Loucy (cell line): ENCODE results near the gene TADA3.

Experiments
- H2AFZ ChIP-seq: fragments of 200-600 bp; sonication (generic); 2 replicates; pipeline ENCODE4 v1.6.0; 2016; ENCODE audit warnings: antibody characterized with exemption, mild to moderate bottlenecking, low read length, moderate library complexity
- H3F3A ChIP-seq: fragments of 200-600 bp; 2 replicates; pipeline ENCODE4 v1.6.0; 2016; ENCODE audit warnings: antibody characterized with exemption, low read depth, mild to moderate bottlenecking
- H3K27me3 ChIP-seq: fragments of 200-600 bp; sonication (generic); 2 replicates; pipeline ENCODE4 v1.6.1; 2014; ENCODE audit warnings: low read length, mild to moderate bottlenecking; ENCODE audit not compliant: insufficient read depth, poor library complexity, severe bottlenecking
- H3K36me3 ChIP-seq: fragments of 200-600 bp; sonication (generic); 2 replicates; pipeline ENCODE4 v1.6.1; 2016; ENCODE audit warnings: low read length; ENCODE audit not compliant: insufficient read depth
- H3K4me1 ChIP-seq: fragments of 200-600 bp; sonication (generic); 2 replicates; pipeline ENCODE4 v1.5.1; 2014; ENCODE audit warnings: low read length, mild to moderate bottlenecking; ENCODE audit not compliant: insufficient read depth, poor library complexity, severe bottlenecking
- H3K4me2 ChIP-seq: fragments of 200-600 bp; sonication (generic); 2 replicates; pipeline ENCODE4 v1.6.0; 2014; ENCODE audit warnings: antibody characterized with exemption, low read length, low read depth, mild to moderate bottlenecking; ENCODE audit not compliant: poor library complexity, severe bottlenecking
- H3K4me3 ChIP-seq: fragments of 200-600 bp; sonication (generic); 2 replicates; pipeline ENCODE4 v1.5.1; 2014; ENCODE audit warnings: low read length, mild to moderate bottlenecking, mixed read lengths; ENCODE audit not compliant: poor library complexity, severe bottlenecking
- H3K79me2 ChIP-seq: fragments of 200-600 bp; sonication (generic); 2 replicates; pipeline ENCODE4 v1.6.1; 2014; ENCODE audit warnings: low read length; ENCODE audit not compliant: insufficient read depth
- H3K9ac ChIP-seq: fragments of 200-600 bp; sonication (generic); 2 replicates; pipeline ENCODE4 v1.6.0; 2014; ENCODE audit warnings: mild to moderate bottlenecking, low read depth, low read length, moderate library complexity; ENCODE audit not compliant: poor library complexity, severe bottlenecking
- H3K9me2 ChIP-seq: fragments of 200-600 bp; sonication (generic); replicated peaks from 2 replicates; pipeline ENCODE4 v1.6.1; 2016; ENCODE audit warnings: low read depth, low read length, mixed read lengths
- H3K9me3 ChIP-seq: fragments of 200-600 bp; sonication (generic); 2 replicates; pipeline ENCODE4 v1.6.1; 2014; ENCODE audit warnings: mild to moderate bottlenecking, antibody characterized with exemption, low read length, low read depth; ENCODE audit not compliant: insufficient read depth
- H4K20me1 ChIP-seq: fragments of 200-600 bp; sonication (generic); 2 replicates; pipeline ENCODE4 v1.6.0; 2014; ENCODE audit warnings: antibody characterized with exemption, low read length, mild to moderate bottlenecking; ENCODE audit not compliant: insufficient read depth, poor library complexity, severe bottlenecking
- EZH2phosphoT487 ChIP-seq: fragments of 200-600 bp; IDR thresholded peaks from 2 replicates; pipeline ENCODE4 v1.6.1; 2018; ENCODE audit warnings: antibody characterized with exemption, mild to moderate bottlenecking, moderate library complexity, borderline replicate concordance
- TF ChIP-seq, protein P1 (sequence below): fragments of 200-600 bp; sonication (generic); conservative IDR thresholded peaks from 2 replicates; pipeline ENCODE4 v1.5.1; 2014; ENCODE audit warnings: mild to moderate bottlenecking, antibody characterized with exemption, low read length

TADA3 gene

DNA sequence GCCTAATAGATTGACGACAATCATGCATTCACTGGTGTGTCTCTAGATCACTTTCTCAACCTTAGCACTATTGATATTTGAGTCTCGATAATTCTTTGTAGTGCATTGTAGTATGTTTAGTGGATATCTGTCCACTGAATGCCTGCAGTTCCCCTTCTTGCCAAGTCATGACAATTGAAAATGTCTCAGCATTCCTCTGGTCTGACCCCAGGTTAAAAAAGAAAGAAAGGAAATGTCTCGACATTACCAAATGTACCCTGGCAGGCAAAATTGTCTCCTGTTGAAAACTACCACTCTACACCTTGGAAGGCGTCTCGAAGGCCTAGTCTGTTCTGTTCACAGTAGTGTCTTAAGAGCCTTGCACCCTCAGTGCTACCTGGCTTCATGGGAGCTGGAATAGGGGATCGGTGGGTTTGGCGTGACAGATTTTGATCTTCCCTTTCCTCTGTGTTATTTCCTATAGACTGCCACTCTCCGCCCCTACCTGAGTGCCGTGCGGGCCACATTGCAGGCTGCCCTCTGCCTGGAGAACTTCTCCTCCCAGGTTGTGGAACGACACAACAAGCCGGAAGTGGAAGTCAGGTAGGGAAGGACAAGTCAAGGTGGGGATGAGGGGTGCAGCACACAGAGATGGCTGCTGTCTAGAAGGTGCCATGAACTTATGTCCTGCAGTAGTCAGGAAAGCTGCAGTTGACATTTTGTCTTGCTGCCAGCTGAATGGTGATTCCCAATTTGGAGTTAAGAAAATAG lies 5.1 kb upstream of the TADA3 start:
- no peaks in the 10 kb centered on the region for H3F3A ChIP-seq
- no peaks in the 10 kb centered on the region for H3K9me3 ChIP-seq
- peaks cover 24% of the 10 kb centered on the region for H4K20me1 ChIP-seq
- TF ChIP-seq, protein P1, sequence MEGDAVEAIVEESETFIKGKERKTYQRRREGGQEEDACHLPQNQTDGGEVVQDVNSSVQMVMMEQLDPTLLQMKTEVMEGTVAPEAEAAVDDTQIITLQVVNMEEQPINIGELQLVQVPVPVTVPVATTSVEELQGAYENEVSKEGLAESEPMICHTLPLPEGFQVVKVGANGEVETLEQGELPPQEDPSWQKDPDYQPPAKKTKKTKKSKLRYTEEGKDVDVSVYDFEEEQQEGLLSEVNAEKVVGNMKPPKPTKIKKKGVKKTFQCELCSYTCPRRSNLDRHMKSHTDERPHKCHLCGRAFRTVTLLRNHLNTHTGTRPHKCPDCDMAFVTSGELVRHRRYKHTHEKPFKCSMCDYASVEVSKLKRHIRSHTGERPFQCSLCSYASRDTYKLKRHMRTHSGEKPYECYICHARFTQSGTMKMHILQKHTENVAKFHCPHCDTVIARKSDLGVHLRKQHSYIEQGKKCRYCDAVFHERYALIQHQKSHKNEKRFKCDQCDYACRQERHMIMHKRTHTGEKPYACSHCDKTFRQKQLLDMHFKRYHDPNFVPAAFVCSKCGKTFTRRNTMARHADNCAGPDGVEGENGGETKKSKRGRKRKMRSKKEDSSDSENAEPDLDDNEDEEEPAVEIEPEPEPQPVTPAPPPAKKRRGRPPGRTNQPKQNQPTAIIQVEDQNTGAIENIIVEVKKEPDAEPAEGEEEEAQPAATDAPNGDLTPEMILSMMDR = no peak
- no peak for TF ChIP-seq EZH2phosphoT487
- no peak overlapping the region for H2AFZ ChIP-seq
- no peaks in the 10 kb centered on the region for H3K9me2 ChIP-seq
- no peak overlapping the region for H3K4me2 ChIP-seq
- H3K27me3 ChIP-seq = no peaks in the 10 kb centered on the region
- peaks cover 55% of the 10 kb centered on the region for H3K79me2 ChIP-seq
- no peak overlapping the region for H3K4me3 ChIP-seq
- H3K36me3 ChIP-seq = peaks cover 42% of the 10 kb centered on the region; the same call in 1 of the 2 replicates
- no peak overlapping the region for H3K9ac ChIP-seq
- peaks cover 19% of the 10 kb centered on the region for H3K4me1 ChIP-seq

DNA sequence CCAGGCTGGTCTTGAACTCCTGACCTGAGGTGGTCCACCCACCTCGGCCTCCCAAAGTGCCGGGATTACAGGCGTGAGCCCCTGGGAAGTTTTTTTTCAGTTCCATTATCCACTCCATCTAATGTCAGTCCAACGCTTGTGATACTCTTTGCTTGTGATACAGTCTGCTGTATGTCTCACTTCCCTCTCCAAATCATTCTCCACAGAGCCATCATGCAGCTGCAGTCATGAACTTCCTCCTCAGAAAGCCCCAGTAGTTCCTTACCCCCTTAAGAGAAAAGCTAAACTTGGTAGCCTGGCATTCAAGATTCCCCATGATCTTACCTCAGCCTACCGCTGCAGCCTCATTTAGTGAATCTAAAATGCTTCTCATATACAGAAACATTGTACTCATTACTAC lies 2.9 kb upstream of the TADA3 start:
- H3K36me3 ChIP-seq = peaks cover 29% of the 10 kb centered on the region; the same call in 1 of the 2 replicates
- no peak overlapping the region for H3K9ac ChIP-seq

DNA sequence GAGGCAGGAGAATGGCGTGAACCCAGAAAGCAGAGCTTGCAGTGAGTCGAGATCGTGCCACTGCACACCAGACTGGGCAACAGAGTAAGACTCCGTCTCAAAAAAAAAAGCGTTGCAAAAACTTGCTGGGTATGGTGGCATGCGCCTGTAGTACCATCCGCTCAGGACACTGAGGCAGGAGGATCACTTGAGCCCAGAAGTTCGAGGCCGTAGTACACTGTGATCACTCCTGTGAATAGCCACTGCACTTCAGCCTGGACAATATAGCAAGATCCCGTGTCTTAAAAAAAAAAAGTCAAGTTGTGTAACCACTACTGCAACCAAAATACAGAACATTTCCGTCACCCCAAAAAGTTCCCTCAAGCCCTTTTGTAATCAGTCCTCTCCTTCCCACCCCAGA lies 2.1 kb upstream of the TADA3 start:
- Histone ChIP-seq H3K4me1 (peaks cover 39% of the 10 kb centered on the region), H3F3A (no peaks in the 10 kb centered on the region), H2AFZ (no peak overlapping the region), H3K27me3 (no peaks in the 10 kb centered on the region), H3K9me3 (no peaks in the 10 kb centered on the region), H3K4me3 (peak overlapping the region; percentile 97), H3K36me3 (peaks cover 21% of the 10 kb centered on the region; the same call in 1 of the 2 replicates), H3K9me2 (no peaks in the 10 kb centered on the region), H3K9ac (peak overlapping the region; percentile 99), H4K20me1 (peaks cover 24% of the 10 kb centered on the region), H3K79me2 (peaks cover 83% of the 10 kb centered on the region), H3K4me2 (peak overlapping the region; percentile 96)
- TF ChIP-seq EZH2phosphoT487 = no peak
- TF ChIP-seq, protein P1 = no peak

More for the DNA sequence above, 2.9 kb upstream of the TADA3 start:
- Histone ChIP-seq H3K9me2 (no peaks in the 10 kb centered on the region), H2AFZ (no peak overlapping the region), H3K4me3 (peak overlapping the region; percentile 2), H3K9me3 (no peaks in the 10 kb centered on the region), H3K27me3 (no peaks in the 10 kb centered on the region), H3K79me2 (peaks cover 74% of the 10 kb centered on the region), H3F3A (no peaks in the 10 kb centered on the region), H4K20me1 (peaks cover 24% of the 10 kb centered on the region), H3K4me2 (peak overlapping the region; percentile 96), H3K4me1 (peaks cover 37% of the 10 kb centered on the region)
- no peak for TF ChIP-seq EZH2phosphoT487
- TF ChIP-seq, protein P1 = no peak
